ENCODE results near the gene PDHB.

GRCh38 chr3:58391156-58391865, 42.3 kb downstream of the PDHB start:
- TF ChIP-seq NR2F6 (IDR thresholded peaks at IDR 0.05) (no peak), NR2F6 (CRISPR knock-in tag; IDR thresholded peaks at IDR 0.05) (no peak), CTCF (CRISPR knock-in tag; IDR thresholded peaks at IDR 0.05) (no peak), BHLHE40 (IDR thresholded peaks at IDR 0.05; ENCODE audit: low read length) (no peak), ZNF572 (CRISPR knock-in tag; IDR thresholded peaks at IDR 0.05) (no peak), SATB2 (CRISPR knock-in tag; IDR thresholded peaks at IDR 0.05) (no peak), ZNF274 (CRISPR knock-in tag; IDR thresholded peaks at IDR 0.05) (no peak), POLR2AphosphoS5 (IDR thresholded peaks at IDR 0.05; ENCODE audit: low read depth, low read length) (no peak), ZIK1 (CRISPR knock-in tag; IDR thresholded peaks at IDR 0.05; ENCODE audit: borderline replicate concordance, low read depth) (no peak), NFIC (IDR thresholded peaks at IDR 0.05; ENCODE audit: low read length) (no peak), IKZF1 (IDR thresholded peaks at IDR 0.05) (no peak)

All from HepG2 (cell line).